ENCODE data around the gene PRH2.

Gene PRH2

GRCh38 chr12:10959804-10960203, 30.8 kb downstream of the PRH2 start:
- FAIRE-seq, result no peak
- DNase-seq (ENCODE audit: insufficient read length, low spot score), result no peak

DNA sequence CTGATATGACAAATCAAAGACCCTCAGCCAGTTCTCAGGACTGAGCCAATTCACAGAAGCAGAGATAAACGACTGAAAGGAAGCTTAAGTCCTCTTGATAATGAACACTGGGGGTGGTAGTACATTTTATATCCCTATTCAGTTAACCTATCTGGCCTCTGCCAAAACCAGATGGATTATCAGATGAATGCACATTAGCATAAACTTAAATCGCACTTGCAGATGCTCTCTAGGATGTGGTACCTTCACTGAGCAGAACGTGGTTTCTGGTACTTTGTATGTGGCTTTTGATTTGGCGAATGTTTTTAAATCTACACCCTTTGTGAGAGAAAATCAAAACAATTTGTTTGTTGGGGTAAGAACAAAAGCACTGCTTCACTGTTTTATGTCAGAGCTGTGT, 31.2 kb downstream of the PRH2 start:
- DNase-seq (ENCODE audit: insufficient read length, low spot score) (no peak), FAIRE-seq (peak; percentile 26)

DNA sequence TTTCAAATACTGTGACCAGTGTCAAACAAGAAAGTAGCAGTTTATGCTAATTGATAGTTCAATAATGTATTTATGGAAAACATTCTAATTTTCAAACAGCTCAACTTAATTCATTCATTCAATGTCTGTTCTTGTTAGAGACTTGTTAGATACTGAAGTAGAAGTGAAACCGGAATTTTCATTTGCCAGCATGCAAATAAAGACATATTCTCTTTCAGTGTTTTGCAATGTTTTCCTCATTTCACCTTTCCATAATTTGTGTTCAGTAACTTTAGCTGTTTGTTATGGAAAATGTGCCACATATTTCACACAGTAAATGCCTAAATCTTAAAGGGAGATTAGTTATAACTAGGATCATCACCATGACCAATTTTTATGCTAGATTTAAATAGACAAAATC, 36.4 kb downstream of the PRH2 start:
- no peak for FAIRE-seq
- DNase-seq (ENCODE audit: insufficient read length, low spot score), result no peak

GRCh38 chr12:10966314-10966713, 37.3 kb downstream of the PRH2 start:
- FAIRE-seq (peak; percentile 37), DNase-seq (ENCODE audit: insufficient read length, low spot score) (no peak)

GRCh38 chr12:10967409-10967808, 38.4 kb downstream of the PRH2 start:
- FAIRE-seq (no peak), DNase-seq (ENCODE audit: insufficient read length, low spot score) (no peak)

DNA sequence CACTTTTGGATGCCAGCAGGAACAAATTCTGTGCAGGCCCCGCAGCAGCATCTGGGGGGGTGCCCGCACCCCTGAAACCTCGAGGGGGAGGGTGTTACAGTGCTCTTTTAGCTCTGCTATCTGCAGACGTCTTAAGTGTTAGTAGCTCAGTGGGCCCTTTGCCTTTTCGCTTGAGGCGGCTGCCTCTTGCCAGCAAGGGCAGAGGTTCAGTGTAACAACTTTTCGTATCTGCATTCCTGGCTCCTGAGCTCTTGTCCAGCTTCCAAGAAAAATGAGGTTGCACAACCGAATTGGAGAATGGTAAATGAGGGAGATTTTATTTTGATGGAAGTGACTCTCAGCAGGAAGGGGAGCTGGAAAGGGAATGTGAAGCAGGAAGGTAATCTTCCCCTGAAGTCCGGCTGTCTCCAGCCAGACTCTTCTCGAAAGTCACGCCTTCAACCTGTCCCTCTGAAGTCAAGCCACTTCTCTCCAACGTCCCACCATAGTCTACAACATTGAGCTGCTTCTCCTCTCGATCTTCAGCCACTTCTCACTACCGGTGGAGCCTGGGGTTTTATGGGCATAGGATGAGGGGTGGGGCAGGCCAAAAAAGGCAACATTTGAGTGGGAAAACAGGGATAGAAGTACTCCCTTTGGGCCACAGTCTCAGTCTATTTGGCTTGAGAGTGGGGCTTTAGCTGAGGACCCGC, 39.9 kb downstream of the PRH2 start:
- no peak for DNase-seq (ENCODE audit: insufficient read length, low spot score)
- FAIRE-seq, result no peak

DNA sequence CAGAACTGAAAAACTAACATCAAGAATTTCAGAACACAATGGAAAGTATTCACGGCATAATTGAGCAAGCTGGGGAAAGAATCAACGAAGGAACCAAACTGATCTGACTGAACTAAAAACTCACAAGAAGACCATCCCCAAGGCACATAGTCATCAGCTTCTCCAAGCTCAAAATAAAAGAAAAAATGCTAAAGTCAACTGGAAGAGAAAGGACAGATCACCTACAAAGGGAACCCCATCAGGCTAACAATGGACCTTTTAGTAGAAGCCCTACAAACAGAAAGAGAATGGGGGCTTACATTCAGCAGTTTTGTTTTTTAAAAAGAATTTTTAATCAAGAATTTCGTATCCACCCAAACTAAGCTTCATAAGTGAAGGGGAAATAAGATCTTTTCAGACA, 45.9 kb downstream of the PRH2 start:
- FAIRE-seq (no peak), DNase-seq (ENCODE audit: insufficient read length, low spot score) (no peak)

DNA sequence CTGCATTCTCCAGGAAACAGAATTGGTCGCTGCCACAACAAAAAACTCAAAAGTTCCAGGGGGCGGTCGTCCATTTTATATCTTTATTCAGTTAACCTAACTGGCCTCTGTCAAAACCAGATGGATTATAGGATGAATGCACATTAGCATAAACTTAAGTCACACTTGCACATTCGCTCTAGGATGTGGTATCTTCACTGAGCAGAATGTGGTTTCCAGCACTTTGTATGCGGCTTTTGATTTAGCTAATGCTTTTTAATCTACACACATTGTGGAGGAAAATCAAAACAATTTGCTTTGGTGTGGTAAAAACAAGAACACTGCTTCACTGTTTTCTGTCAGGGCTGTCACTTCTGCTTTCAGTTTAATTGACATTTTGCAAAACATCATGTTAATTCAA, 53.2 kb downstream of the PRH2 start:
- DNase-seq (ENCODE audit: insufficient read length, low spot score), result no peak

More for the DNA sequence above, 53.2 kb downstream of the PRH2 start:
- FAIRE-seq, result no peak
